SU-DHL-6 (cell line): ENCODE results near the gene BICC1.

Experiments
- CTCF ChIP-seq: fragments of 200-600 bp; sonication (generic); IDR thresholded peaks from one replicate; pipeline ENCODE4 v1.5.1; 2017; ENCODE audit warnings: antibody characterized with exemption, mild to moderate bottlenecking, low read length, moderate library complexity; ENCODE audit not compliant: insufficient read depth, poor library complexity, severe bottlenecking
- EZH2phosphoT487 ChIP-seq: fragments of 200-600 bp; sonication (generic), shearing (Covaris generic); conservative IDR thresholded peaks from 2 replicates; pipeline ENCODE4 v1.6.1; 2018; ENCODE audit warnings: mild to moderate bottlenecking, antibody characterized with exemption, low read length, moderate library complexity, mixed read lengths

GRCh38 chr10:58797356-58797755, 284.7 kb downstream of the BICC1 start:
- TF ChIP-seq CTCF (no peak), EZH2phosphoT487 (no peak)
